SJSA1 (cell line): Measurements from ENCODE around the gene CTNNA2. TPM values are rescaled to one million over a fixed set of nuclear protein-coding genes. Genes with fewer than 3 reads are reported as not detected.

Experiments used
- DNase-seq, 2 experiments: peaks; one replicate each; pipeline ENCODE4 v3.0.0-alpha.2; 2015 to 2020; ENCODE audit warnings: low spot score in 2 of 2, low read depth in 1 of 2
- H3K27ac ChIP-seq: fragments of 250-450 bp; sonication (Bioruptor Pico); 2 replicates; pipeline ENCODE4 v1.5.1; 2020; ENCODE audit warnings: mild to moderate bottlenecking, moderate library complexity
- H3K27me3 ChIP-seq: fragments of 250-450 bp; sonication (Bioruptor Pico); replicated peaks from 2 replicates; pipeline ENCODE4 v1.5.1; 2020; ENCODE audit warnings: mild to moderate bottlenecking, moderate library complexity
- H3K36me3 ChIP-seq: fragments of 250-450 bp; sonication (Bioruptor Pico); 2 replicates; pipeline ENCODE4 v1.5.1; 2020; ENCODE audit warnings: mild to moderate bottlenecking
- H3K4me1 ChIP-seq: fragments of 250-450 bp; sonication (Bioruptor Pico); replicated peaks from 2 replicates; pipeline ENCODE4 v1.6.1; 2021; ENCODE audit warnings: mild to moderate bottlenecking
- H3K4me3 ChIP-seq: fragments of 250-450 bp; sonication (Bioruptor Pico); 2 replicates; pipeline ENCODE4 v1.5.1; 2020; ENCODE audit warnings: mild to moderate bottlenecking
- H3K9me3 ChIP-seq: fragments of 250-450 bp; sonication (Bioruptor Pico); replicated peaks from 2 replicates; pipeline ENCODE4 v1.5.1; 2020; ENCODE audit warnings: mild to moderate bottlenecking
- total RNA-seq: library from RNA; depleted of rRNA; stranded (reverse); fragments of >200 nt; shearing (Covaris generic); gene quantifications from 2 replicates; pipeline ENCODE4 v1.2.3, GENCODE V29; 2014

CTNNA2 gene
- total RNA-seq, 1 experiment from 2014 or later: not detected

GRCh38 chr2:80323610-80324009 is 810.8 kb downstream of the CTNNA2 start:
- Histone ChIP-seq H3K9me3 (no peaks in the 10 kb centered on the region), H3K27ac (no peak overlapping the region), H3K4me1 (no peaks in the 10 kb centered on the region), H3K27me3 (no peaks in the 10 kb centered on the region), H3K36me3 (no peaks in the 10 kb centered on the region), H3K4me3 (no peak overlapping the region)
- DNase-seq: no peak

- Histone ChIP-seq H3K4me1 (no peaks in the 10 kb centered on the region), H3K9me3 (no peaks in the 10 kb centered on the region), H3K4me3 (no peak overlapping the region), H3K27me3 (no peaks in the 10 kb centered on the region), H3K27ac (no peak overlapping the region), H3K36me3 (no peaks in the 10 kb centered on the region)
- DNase-seq: no peak
These were observed 811.7 kb downstream of the CTNNA2 start for GRCh38 chr2:80324525-80324924.

DNA sequence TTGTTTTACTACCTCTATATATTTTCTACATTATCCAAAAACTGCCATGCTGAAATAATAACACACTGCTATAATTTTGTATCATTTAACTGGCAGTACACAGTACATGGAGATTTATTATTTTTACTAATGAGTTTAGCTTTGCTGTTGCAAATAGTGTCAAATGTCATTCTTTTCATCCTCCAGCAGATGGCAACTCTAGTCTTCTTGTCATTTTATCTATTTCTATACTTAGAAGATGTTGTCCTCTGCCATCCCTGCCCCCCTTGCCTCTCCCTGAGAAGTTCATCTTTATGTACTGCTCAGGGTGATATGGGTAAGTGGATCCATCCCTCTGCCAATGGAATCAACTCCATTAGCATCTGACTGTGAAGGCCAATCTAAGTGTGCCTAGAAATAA is 813.4 kb downstream of the CTNNA2 start:
- Histone ChIP-seq H3K27ac (no peak overlapping the region), H3K27me3 (no peaks in the 10 kb centered on the region), H3K9me3 (no peaks in the 10 kb centered on the region), H3K4me3 (no peak overlapping the region), H3K36me3 (no peaks in the 10 kb centered on the region), H3K4me1 (no peaks in the 10 kb centered on the region)
- no peak for DNase-seq

- Histone ChIP-seq H3K4me1 (no peaks in the 10 kb centered on the region), H3K27ac (no peak overlapping the region), H3K36me3 (no peaks in the 10 kb centered on the region), H3K27me3 (no peaks in the 10 kb centered on the region), H3K4me3 (no peak overlapping the region), H3K9me3 (no peaks in the 10 kb centered on the region)
- DNase-seq: no peak
These were observed 814.0 kb downstream of the CTNNA2 start for GRCh38 chr2:80326861-80327260.

DNA sequence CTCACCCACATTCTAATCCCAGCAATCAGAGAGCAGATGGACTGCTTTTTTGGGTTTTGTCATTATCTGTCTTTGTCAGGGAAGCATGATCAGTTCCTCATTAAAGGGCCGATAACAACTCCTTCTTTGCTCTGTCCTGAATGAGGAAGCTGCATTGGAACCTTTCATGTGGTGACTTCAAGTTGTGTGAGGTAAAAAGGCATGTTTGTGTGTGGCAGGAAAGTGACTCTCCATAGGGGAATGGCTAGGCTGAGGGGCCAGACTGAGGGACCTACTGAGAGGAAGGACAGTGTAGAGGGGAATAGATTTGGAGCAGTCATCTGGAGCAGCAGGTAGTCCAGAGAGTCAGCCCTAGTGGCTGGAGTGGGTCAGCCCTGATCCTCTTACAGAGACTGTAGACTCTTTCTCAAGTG is 815.3 kb downstream of the CTNNA2 start:
- Histone ChIP-seq H3K27ac (no peak overlapping the region), H3K4me1 (no peaks in the 10 kb centered on the region), H3K36me3 (no peaks in the 10 kb centered on the region), H3K4me3 (no peak overlapping the region), H3K9me3 (no peaks in the 10 kb centered on the region), H3K27me3 (no peaks in the 10 kb centered on the region)
- no peak for DNase-seq

- Histone ChIP-seq H3K27me3 (no peaks in the 10 kb centered on the region), H3K36me3 (no peaks in the 10 kb centered on the region), H3K4me3 (no peak overlapping the region), H3K4me1 (no peaks in the 10 kb centered on the region), H3K9me3 (no peaks in the 10 kb centered on the region), H3K27ac (no peak overlapping the region)
- DNase-seq: no peak
These were observed 816.6 kb downstream of the CTNNA2 start for GRCh38 chr2:80329491-80329890.

GRCh38 chr2:80330527-80331450 is 817.9 kb downstream of the CTNNA2 start:
- no peak for DNase-seq
- Histone ChIP-seq H3K9me3 (no peaks in the 10 kb centered on the region), H3K27ac (no peak overlapping the region), H3K4me1 (no peaks in the 10 kb centered on the region), H3K4me3 (no peak overlapping the region), H3K27me3 (no peaks in the 10 kb centered on the region), H3K36me3 (no peaks in the 10 kb centered on the region)

DNA sequence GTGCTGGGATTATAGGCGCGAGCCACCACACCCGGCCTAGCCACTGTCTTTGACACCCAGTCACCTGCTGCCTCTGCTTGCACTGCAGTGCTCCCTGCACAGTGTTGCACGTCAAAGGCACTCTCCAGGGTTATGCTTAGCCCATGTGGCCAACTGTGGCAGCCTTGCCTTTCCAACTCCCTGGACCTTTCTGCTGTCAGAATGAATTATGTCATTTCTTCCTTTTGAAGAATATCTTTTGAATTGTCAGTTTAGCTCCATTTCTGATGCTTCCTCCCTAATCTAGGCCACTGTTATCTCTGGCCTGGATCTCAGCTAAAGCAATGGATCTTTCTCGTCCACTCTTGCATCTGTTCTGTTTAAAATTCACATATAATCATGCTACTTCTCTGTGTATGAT is 821.0 kb downstream of the CTNNA2 start:
- no peaks in the 10 kb centered on the region for H3K4me1 ChIP-seq
- H3K27ac ChIP-seq: no peak overlapping the region
- H3K4me3 ChIP-seq: no peak overlapping the region
- no peak for DNase-seq
- H3K9me3 ChIP-seq: no peaks in the 10 kb centered on the region
- H3K27me3 ChIP-seq: no peaks in the 10 kb centered on the region
- H3K36me3 ChIP-seq: no peaks in the 10 kb centered on the region

- no peak for DNase-seq
- no peaks in the 10 kb centered on the region for H3K4me1 ChIP-seq
These were observed 822.6 kb downstream of the CTNNA2 start for GRCh38 chr2:80335411-80335810.

DNA sequence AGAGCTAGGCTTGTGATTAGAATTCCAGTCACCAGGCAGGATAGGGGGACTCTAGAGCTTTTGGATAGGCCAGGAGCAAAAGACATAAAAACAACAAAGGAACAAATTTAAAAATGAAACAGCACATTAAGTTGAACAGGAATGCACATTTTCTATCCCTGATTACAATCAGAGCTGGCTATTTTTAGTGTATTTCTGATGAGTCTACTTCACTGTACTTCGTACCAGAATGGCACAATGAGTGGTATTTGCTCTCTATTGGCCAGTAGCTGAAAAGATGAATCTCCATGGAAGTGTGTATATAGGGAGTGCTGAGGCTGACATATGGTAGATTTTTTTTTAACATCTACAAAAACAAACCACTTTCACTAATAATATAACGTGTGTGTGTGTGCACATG is 825.9 kb downstream of the CTNNA2 start:
- Histone ChIP-seq H3K27ac (no peak overlapping the region), H3K27me3 (no peaks in the 10 kb centered on the region), H3K4me1 (no peaks in the 10 kb centered on the region), H3K4me3 (no peak overlapping the region), H3K36me3 (no peaks in the 10 kb centered on the region), H3K9me3 (no peaks in the 10 kb centered on the region)
- no peak for DNase-seq

More at GRCh38 chr2:80335411-80335810, 822.6 kb downstream of the CTNNA2 start:
- H3K4me3 ChIP-seq: no peak overlapping the region
- H3K9me3 ChIP-seq: no peaks in the 10 kb centered on the region
- no peak overlapping the region for H3K27ac ChIP-seq
- no peaks in the 10 kb centered on the region for H3K36me3 ChIP-seq
- H3K27me3 ChIP-seq: no peaks in the 10 kb centered on the region

GRCh38 chr2:80340022-80340421 is 827.2 kb downstream of the CTNNA2 start:
- H3K27ac ChIP-seq: no peak overlapping the region
- no peaks in the 10 kb centered on the region for H3K36me3 ChIP-seq
- H3K4me3 ChIP-seq: no peak overlapping the region
- no peaks in the 10 kb centered on the region for H3K4me1 ChIP-seq
- no peaks in the 10 kb centered on the region for H3K27me3 ChIP-seq
- no peak for DNase-seq
- no peaks in the 10 kb centered on the region for H3K9me3 ChIP-seq

DNA sequence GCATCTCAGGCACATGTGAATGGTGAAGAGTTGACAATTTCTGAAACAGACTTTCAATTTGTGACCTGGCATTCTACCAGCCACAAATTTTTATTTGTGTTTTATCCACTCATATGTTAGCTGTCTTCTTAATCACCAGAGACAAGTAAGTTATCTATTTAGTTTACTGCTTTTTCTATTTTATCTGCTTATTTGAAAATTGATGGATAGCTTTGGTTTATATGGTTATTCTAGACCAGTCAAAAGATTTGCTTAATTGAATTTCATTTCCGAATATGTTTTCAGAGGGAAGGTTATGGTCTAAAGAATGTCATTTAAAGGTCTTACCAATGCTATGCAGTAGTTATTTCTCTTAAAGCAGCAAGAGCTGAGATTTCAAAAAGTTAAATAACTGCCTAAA is 835.2 kb downstream of the CTNNA2 start:
- Histone ChIP-seq H3K4me3 (no peak overlapping the region), H3K27me3 (no peaks in the 10 kb centered on the region), H3K9me3 (no peaks in the 10 kb centered on the region), H3K4me1 (no peaks in the 10 kb centered on the region), H3K27ac (no peak overlapping the region), H3K36me3 (no peaks in the 10 kb centered on the region)
- DNase-seq: no peak

DNA sequence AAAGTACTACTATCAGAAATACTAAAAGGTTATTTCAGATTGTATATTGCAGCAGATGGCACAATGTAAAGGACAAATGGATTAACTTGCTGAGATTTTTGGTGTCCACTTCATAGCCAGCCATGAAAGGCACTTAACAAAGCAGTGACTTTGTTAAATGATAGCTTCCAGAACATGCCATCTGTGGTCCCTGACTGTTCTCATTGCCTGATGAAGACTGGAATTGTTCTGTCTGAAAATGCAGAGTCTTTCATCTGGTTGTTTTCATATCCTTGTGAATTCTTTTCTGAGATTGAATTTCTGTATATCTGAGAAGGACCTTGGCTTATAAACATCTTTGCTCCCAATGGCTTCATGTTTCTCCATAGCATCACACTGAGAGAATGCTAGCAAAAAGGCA is 836.1 kb downstream of the CTNNA2 start:
- no peaks in the 10 kb centered on the region for H3K27me3 ChIP-seq
- DNase-seq: no peak
- no peaks in the 10 kb centered on the region for H3K9me3 ChIP-seq
- no peaks in the 10 kb centered on the region for H3K36me3 ChIP-seq
- no peaks in the 10 kb centered on the region for H3K4me1 ChIP-seq
- H3K27ac ChIP-seq: no peak overlapping the region
- no peak overlapping the region for H3K4me3 ChIP-seq

DNA sequence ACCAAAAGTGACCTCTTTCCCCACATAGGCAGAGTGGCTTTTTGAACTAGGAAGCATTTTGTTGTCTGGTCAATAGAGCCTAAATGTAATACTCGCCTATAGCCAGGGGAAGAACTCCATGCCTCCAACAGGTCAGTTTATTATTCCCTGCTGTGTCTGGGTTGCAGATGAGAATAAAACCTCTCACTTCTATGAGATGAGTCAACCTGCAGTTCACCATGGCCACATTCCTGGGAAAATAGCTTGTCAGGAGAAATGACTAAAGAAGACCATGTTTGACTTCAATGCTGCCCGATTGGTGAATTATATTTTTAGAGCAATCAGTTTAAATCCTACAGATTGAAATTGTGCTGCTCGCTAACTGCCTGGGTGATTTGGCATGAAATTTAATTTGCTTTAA is 838.4 kb downstream of the CTNNA2 start:
- Histone ChIP-seq H3K36me3 (no peaks in the 10 kb centered on the region), H3K4me3 (no peak overlapping the region), H3K4me1 (no peaks in the 10 kb centered on the region), H3K27me3 (no peaks in the 10 kb centered on the region), H3K9me3 (no peaks in the 10 kb centered on the region), H3K27ac (no peak overlapping the region)
- no peak for DNase-seq

DNA sequence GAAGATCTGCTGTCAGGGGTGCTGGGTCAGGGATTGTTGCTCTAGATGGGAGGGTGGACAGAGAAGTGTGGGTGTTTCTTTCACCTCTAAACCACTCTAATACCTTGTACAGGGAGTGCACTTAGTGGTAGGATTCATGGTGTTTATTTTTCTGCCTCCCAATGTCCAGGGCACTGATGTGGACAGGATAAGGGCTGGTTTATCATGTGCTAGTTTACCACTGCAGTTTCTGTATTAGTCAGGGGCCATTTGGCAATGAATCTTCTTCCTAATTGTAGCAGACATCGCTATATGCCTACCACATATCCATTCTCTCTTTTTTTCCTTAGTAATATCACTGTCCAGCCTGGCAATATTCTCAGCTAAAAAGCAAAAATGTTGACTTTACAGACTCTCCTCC is 842.0 kb downstream of the CTNNA2 start:
- Histone ChIP-seq H3K4me1 (no peaks in the 10 kb centered on the region), H3K27ac (no peak overlapping the region), H3K27me3 (no peaks in the 10 kb centered on the region), H3K36me3 (no peaks in the 10 kb centered on the region), H3K4me3 (no peak overlapping the region), H3K9me3 (no peaks in the 10 kb centered on the region)
- no peak for DNase-seq
